GM21381 (cell line): ENCODE data around the gene AARSD1.
"Not testable (repeated sequence)": the region's sequence is repeated elsewhere in the genome, so short reads cannot be mapped to it uniquely, and the experiment has no call there.

ENCODE experiments used
- ATAC-seq: cut with Tn5 transposase; IDR thresholded peaks from one replicate; pipeline ENCODE4 v1.9.1; 2021; ENCODE audit warnings: mild to moderate bottlenecking, moderate library complexity; ENCODE audit not compliant: unreplicated experiment

The AARSD1 gene

DNA sequence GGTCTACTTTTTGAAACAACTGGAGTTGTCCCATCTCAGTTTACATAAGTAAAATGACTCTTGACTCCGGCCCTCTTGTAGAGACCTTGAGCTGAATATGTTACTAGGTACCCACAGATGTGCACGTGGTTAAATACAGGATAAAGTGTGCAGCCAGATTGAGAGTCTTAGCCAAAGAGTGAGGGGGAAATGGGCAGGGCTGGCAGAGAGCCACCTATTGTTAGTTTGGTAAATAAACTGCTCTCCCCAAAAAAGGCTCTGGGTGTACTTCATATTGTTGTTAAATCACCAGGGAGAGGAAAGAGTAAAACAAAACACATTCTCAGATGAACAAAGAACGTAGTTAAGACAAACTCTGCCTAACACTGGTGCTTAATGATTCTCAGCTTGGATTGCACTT, 43.3 kb downstream of the AARSD1 start:
- ATAC-seq = no peak

DNA sequence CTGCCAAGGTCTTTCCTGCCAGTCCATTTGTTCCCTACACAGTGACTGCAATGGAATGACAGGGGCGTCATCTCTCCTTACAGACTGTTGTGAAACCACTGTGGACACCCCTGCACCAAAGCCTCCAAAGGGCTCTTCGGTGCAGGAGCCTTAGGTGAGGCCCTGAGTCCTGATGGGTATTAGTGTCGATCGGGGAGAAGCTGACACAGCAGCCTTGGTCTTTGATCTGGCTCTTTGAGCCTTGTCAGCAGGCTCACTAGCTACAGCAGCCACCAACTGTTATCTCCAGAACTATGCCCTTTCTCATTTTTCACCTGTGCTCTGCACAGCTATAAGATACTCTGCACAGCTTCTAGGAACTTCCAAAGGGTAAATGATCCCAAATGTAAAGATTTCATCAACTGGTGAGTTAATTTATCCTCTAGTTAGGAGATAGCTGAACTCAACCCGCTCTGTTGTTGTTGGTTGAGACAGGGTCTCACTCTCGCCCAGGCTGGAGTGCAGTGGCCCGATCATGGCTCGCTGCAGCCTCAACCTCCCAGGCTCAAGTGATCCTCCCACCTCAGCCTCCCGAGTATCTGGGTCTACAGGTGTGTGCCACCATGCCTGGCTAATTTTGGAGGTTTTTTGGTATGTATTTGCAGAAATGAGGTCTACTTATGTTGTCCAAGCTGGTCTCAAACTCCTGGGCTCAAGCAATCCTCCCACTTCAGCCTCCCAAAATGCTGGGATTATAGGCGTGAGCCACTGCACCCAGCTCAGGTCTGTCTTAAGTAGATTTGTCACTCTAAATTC, 44.0 kb downstream of the AARSD1 start:
- ATAC-seq = no peak

DNA sequence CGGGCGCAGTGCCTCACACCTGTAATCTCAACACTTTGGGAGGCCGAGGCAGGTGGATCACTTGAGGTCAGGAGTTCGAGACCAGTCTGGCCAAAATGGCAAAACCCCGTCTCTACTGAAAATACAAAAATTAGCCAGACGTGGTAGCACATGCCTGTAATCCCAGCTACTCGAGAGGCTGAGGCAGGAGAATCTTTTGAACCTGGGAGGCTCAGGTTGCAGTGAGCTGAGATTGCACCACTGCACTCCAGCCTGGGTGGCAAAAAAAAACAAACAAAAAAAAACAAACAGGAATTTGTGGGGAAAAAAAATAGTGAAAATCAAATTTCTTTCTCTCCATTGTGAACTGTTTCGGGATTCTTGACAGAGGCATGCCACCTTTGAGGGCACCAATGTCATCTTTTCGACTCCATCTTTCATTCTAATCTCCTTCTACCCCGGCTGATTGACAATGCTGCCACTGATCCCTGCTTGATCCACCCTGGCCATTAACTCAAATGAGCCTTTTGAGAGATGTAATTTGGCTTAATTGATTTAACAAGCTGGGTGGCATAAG, 44.7 kb downstream of the AARSD1 start:
- not testable (repeated sequence) for ATAC-seq

- no peak for ATAC-seq
Measured at GRCh38 chr17:42918902-42919521, 45.2 kb downstream of the AARSD1 start.

DNA sequence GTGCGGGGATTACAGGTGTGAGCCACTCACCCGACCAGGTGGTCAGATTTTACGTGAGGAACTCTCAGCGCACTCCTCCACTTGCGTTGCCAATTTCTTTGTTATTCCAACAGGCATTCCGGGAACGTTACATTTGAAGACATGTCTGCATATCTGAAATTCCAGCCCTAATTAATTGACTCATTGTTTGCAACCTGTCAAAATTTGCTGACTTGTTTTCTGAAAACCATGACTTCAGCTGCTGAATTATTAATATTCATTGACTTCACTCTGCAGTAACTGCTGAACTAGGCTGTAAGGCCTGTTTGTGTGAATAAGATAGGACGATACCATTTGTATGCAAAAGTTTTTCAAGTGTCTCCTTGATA, 47.0 kb downstream of the AARSD1 start:
- ATAC-seq = no peak

DNA sequence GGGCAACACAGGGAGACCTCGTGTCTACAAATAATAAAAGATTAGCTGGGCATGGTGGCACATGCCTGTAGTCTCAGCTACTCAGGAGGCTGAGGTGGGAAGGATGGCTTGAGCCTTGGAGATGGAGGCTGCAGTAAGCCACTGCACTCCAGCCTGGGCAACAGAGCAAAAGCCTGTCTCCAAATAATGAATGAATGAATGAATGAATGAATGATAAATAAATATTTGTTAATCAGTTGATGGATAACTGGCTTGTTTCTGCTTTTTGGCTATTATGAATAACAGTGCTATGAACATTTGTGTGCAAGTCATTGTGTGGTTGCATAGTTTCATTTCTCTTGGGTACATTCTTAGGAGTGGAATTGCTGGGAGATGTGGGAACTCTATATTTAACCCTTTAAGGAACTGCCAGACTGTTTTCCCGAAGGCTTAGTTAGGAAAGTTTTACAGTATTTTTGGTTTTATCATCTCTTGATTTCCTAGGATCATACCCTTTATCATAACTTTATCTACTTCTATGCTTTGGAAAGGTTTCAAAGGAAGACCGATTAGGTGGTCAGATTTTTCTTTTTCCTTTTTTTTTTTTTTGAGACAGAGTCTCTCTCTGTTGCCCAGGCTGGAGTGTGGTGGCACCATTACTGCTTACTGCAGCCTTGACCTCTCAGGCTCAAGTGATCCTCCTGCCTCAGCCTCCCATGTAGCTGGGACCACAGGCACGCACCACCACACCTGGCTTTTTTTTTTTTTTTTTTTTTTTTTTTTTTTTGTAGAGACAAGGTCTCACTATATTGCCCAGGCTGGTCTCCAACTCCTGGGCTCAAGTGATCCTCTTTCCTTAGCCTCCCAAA, 47.6 kb downstream of the AARSD1 start:
- not testable (repeated sequence) for ATAC-seq

- not testable (repeated sequence) for ATAC-seq
Measured at GRCh38 chr17:42915288-42915687, 49.0 kb downstream of the AARSD1 start.

GRCh38 chr17:42913981-42914617, 50.2 kb downstream of the AARSD1 start:
- no peak for ATAC-seq

- no peak for ATAC-seq
Measured at GRCh38 chr17:42913522-42913921, 50.7 kb downstream of the AARSD1 start.

- no peak for ATAC-seq
Measured at GRCh38 chr17:42908872-42909700, 55.2 kb downstream of the AARSD1 start.

DNA sequence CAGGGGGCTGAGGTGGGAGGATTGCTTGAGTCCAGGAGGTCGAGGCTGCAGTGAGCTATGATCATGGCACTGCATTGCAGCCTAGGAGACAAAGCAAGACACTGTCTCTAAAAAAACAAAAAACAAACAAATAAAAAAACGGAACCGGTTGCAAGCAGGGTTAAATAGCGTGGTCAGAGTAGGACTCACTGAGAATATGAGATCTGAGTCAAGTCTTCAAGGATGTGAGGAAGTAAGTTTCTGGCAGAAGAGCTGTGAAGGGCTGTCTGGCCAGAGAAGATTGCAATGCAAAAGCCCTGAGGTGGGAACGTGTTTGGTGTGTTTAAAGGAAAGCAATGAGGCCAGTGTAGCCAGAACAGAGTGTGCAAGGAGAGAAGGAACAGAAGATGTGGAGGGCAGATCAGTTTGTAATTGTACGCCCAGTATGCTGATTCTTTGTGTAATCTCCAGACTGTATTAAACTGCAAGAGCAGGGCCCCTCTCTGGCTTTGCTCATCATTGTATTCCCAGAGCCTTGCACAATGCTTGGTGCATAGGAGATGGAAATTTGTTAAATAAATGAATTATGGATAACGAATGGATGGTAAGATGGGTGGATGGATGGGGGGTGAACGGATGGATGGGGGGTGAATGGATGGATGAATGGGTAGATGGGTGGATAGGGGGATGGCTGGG, 57.3 kb downstream of the AARSD1 start:
- no peak for ATAC-seq

DNA sequence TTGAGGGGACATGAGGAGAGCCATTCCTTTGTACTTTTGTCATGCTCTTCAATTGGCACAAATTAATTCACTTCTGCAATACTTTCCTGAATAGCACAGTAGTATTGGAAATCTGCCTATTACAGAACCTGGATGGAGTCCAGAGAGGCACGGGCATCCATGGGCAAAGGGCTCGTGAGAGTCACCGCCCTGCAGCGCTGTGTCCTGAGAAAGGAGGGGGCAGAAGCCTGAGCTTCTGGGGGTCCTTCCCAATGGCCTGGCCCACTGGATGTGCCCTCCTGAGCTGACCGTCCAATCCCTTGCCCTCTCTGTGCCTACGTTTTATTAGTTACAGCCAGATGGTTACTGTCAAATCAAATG, 60.2 kb downstream of the AARSD1 start:
- no peak for ATAC-seq

DNA sequence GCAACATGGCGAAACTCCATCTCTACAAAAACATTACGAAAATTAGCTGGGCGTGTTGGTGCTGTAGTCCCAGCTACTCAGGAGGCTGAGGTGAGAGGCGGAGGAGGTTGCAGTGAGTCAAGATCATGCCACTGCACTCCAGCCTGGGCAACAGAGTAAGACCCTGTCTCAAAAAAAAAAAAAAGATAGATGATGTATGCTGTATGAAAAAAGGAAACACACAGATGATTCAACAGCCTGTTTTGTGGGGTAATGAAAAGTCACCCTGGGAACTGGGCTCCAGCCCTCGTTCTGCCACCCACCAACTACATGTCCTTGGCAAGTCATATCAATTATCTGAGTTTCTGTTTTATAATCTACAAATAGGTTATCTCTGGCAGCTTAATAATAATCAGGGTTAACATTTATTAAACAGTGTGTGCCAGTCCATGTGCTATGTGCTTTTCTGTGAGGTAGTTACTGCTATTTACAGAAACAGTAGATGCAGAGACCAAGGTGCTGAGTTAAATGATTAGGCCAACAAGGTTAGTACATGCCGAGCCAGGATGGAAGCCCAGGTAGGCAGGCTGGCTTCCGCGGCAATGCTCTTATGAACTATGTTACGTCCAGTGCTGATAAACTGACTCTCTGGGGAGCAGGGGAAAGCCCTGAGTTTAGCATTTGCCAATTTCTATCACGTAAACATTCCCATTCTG, 62.6 kb downstream of the AARSD1 start:
- no peak for ATAC-seq
